GM19035 (cell line): ENCODE measurements around the gene TRRAP.
"Not testable (repeated sequence)": the region's sequence is repeated elsewhere in the genome, so short reads cannot be mapped to it uniquely, and the experiment has no call there.

Source experiments
- ATAC-seq: cut with Tn5 transposase; IDR thresholded peaks from one replicate; pipeline ENCODE4 v1.9.1; 2021; ENCODE audit not compliant: unreplicated experiment

TRRAP gene

DNA sequence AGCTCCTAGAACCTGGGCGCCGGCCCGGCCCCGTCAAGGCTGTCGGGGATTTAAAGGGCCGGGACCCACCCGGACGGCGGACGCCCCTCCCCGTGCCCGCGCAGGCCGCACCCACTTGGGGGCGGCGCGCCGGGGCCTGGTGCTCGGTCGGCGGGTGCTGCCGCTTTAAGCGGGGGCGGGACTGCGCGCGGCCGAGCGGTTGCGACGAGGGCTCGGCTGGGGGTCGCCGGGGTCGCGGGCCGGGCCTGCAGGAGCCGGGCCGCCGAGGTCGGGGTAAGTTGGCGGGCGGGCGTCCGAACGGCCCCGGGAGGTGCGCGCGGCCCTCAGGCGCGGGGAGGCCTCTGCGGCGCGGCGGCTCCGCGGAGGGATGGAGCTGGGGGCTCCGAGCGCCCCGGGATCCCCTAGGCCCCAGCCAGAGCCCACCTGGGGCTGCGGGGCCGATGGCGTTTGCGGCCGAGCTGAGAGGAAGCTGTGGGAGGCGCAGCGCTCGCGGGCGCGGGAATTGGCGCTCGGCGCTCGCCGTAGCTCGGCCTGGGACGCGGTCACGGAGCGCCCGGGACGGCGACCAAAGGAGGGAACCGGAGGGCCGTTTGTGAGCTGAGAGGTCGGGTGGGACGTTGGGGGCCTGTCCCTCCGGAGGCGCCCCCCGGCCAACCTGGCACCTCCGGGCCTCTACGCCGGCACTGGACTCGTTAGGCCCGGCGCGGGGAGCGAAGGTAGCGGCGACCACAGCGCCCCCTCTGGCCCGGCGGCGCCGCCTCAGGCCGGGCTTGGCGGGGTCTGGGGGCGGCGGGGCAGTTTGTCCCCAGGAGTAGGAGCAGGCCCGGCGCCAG, at the start of gene TRRAP:
TRRAP (plus strand) TSS at position 168 of the 833 bp plus-strand sequence. CDS start 2,619 bp downstream, outside the sequence.
- ATAC-seq: peak; percentile 66

DNA sequence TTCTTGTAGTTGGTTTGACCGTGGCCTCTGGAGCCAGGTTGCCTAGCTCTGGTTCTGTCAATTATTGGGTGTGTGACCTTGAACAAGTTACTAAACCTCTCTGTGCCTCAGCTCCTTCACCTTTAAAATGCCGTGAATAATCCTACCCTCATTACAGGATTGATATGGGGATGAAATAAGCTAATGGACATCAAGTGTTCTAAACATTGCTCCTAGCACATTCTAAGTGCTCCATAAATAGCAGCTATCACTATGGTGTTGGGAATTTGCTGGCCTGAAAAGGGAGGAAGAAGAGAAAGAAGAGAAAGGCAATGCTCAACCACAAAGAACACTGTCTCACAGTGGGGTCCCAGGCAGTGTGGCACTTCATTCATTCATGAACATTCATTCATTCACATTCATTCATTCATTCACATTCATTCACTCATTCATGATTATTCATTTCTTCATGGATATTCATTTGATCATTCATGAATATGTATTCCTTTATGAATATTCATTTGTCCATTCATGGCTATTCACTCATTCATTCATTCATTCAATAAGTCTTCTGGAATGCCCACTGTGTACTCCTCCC, 47.3 kb upstream of the TRRAP start:
- ATAC-seq: no peak

DNA sequence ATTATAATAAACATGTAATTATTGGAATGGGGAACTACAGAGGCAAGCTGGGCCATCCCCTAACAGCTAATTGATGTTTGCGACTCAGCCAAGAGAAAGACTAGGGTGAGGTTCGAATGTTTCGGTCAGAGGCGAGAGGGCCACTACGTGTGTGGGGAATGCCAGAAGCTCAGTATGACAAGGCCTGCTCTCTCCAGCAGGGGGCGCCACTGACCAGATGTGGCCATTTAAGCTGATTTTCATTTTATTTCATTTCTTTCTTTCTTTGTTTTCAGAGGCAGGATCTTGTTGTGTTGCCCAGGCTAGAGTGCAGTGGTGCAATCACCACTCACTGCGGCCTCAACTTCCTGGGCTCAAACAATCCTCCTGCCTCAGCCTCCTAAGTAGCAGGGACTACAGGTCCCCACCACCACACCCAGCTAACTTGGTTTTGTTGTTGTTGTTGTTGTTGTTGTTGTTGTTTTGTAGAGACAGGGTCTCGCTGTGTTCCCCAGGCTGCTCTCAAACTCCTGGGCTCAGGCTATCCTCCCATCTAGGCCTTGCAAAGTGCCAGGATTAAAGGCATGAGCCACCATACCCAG, 46.6 kb upstream of the TRRAP start:
- no peak for ATAC-seq

DNA sequence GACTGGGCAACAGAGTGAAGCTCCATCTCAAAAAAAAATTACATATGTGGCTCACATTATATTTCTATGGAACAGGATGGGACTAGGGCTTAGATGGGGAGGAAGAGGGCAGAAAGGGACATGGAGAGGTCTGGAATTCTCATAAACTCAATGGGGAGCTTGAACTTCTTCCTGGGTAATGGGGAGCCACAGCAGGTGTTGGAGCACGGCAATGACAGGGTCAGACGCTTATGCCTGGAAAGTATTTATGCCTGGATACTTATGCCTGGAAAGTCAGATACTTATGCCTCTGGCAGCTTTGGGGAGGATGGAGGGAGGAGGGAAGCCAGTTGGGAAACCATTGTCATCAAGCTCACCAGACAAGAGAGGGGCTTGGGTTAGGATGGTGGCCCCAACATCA, 45.3 kb upstream of the TRRAP start:
- ATAC-seq: no peak

DNA sequence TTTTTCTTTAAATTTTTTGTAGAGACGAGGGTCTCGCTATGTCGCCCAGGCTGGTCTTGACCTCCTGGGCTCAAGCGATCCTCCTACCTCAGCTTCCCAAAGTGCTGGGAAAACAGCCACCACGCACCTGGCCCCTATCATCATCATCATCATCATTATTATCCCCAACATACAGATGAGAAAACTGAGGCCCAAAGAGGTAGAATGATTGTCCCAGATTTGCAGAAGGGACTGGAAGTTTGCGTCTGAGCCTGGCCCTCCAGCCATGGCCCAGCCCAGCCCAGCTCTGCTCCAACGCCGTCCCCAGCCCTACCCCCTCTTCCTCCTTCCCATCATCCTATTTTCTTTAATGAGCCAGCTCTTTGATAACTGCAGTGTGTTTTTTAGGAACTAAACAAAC, 43.4 kb upstream of the TRRAP start:
- no peak for ATAC-seq

DNA sequence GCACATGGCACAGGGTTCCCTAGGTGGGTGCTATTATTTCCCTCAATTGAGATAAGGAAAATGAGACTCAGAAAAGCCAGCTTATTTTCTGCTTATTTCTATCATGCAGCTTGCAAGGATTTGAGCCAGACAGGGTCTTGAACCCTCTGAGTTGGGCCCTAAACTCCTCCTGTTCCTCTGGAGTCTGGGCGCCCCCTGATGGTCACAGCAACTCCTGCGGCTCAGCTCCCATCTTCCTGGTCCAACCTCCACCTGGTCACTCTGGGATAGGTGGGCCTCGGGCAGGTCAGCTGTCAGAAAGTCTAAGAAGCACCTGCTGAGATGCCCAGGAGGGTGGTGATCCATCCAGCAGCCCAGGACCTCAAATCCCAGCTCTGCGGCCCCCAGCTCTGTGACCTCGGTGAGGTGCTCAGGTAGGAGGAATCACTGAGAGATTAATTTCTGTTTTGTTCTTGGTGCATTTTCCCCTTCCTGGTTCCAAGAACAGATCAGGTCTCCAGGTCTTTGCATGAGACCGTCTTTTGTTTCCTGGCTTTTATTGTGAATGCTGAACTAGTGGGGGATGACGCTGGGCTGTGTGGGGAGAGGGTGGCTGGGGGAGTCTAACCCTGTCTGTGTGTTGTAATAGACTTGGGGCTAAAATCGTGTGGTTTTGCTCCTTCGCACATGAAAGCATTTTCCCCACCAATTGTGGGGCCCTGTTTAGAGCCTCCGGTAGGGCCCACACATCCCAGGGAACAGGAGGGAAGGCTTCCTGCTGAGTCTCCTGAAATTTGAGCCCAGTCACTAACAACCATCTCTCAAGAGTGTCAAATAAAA, 41.3 kb upstream of the TRRAP start:
- no peak for ATAC-seq

DNA sequence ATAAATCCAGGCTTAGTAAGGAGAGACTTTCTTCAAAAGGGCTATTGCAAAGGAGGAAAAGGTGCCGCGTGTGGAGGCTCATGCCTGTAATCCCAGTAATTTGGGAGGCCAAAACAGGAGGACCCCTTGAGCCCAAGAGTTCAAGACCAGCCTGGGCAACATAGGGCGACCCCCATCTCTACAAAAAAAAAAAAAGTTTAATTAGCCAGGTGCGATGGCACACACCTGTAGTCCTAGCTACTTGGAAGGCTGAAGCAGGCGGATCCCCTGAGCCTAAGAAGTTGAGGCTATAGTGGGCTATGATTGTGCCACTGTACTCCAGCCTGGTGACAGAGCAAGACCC, 40.7 kb upstream of the TRRAP start:
- ATAC-seq: no peak

DNA sequence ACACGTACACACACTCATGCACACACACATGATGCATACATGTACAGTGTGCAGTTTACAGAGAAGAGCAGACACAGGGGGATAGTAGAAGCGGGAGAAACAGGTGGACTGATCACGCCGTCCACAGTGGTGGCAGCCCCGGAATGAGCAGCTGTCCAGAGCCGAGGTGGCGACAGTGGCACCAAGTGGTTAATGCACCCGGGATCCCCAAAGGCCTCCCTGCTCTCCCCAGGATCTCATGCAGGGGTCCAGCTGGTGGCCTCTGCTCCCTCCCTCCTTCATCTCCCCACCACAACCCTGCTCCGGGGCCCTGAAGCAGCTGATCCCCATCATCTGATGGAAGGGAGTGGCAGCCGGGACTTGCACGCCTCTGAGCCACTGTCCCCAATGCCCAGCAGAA, 38.2 kb upstream of the TRRAP start:
- no peak for ATAC-seq

DNA sequence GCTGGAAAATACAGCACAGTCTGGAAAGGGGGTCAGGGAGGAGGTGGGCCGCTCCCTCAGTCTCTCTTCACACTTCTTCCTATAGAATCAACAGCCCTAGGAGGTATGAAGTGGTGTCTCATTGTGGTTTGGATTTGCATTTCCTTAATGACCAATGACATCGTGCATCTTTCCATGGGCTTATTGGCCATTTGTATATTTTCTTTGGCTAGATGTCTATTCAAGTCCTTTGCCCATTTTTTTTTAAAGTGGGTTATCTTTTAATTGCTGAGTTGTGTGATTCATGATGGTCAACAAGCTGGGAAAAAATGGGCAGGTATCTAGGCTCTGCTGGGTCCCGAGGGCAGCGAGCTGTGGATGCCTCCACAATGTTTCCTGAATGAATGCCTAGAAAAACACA, 37.6 kb upstream of the TRRAP start:
- ATAC-seq: no peak

DNA sequence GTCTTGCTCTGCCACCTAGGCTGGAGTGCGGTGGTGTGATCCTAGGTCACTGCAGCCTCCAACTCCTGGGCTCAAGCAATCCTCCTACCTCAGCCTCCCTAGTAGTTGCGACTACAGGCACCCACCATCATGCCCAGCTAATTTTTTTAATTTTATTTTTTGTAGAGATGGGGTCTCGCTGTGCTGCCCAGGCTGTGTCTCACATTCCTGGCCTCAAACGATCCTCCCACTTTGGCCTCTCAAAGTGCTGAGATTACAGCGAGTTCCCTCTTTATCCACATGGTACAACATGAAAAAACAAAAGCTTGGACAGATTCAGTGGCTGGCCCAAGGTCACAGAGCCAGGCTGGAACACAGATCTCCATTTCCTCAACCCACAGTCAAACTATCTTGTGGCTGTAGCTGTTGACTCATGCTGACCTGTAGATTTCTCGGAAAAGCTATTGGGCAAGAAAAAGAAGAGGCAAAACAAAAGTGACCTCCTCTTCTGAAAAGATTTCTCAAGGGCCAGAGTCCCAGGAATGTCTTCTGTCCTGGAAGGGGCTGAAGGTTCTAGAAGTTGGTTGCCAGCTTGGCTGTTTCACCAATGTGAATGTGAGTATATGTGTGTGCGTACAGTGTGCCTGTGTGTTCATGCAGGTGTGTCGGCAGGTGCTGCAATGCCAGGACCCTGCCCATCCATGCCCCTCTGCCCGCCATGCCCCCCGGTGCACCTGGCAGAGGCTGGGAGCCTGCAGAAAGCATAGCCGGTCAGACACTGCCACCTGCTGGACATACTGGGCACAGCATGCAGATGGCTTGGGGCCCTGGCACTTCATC, 36.9 kb upstream of the TRRAP start:
- ATAC-seq: peak; percentile 49

DNA sequence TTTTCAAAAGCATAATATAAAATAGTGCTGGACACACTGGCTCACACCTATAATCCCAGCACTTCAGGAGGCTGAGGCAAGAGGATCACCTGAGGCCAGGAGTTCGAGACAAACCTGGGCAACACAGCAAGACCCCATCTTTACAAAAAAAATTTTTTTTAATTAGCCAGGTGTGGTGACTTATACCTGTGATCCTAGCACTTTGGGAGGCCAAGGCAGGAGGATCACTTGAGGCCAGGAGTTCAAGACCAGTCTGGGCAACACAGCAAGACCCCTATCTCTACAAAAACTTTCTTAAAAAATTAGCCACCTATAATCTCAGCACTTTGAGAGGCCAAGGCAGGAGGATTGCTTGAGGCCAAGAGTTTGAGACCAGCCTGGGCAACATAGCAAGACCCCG, 35.8 kb upstream of the TRRAP start:
- ATAC-seq: not testable (repeated sequence)

DNA sequence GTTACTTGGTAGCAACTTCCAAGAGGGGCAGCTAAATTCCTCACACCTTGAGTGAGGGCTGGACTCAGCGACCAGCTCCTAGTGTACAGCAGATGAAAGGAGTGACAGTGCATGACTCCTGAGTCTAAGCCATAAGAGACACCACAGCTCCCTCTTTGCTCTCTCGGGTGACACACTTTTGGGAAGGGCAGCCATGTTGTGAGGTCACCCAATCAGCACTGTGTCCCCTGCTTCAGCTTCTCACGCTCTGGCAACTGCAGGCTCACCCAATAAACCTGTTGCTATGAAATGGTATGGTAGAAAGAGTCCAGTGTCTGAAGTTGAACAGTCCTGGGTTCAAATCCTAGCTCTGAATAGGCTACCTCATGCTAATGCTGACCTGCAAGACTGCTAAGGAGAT, 29.4 kb upstream of the TRRAP start:
- ATAC-seq: no peak

DNA sequence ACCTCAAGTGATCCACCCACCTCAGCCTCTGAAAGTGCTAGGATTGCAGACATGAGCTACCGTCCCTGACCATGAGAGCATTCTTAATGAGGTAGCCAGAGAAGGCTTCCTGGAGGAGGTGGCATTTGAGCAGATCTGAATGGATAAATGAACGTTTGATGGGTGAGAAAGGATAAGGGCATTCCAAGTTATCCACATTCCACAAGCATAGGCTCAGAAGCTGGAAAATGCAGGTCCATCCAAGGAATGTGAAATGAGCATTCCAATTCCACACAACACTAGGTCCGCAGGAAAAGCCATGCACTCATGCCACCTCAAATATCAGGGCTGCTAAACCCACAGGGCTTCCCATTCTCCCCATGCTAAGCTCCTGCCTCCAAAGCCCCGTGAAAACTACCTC, 25.5 kb upstream of the TRRAP start:
- no peak for ATAC-seq

DNA sequence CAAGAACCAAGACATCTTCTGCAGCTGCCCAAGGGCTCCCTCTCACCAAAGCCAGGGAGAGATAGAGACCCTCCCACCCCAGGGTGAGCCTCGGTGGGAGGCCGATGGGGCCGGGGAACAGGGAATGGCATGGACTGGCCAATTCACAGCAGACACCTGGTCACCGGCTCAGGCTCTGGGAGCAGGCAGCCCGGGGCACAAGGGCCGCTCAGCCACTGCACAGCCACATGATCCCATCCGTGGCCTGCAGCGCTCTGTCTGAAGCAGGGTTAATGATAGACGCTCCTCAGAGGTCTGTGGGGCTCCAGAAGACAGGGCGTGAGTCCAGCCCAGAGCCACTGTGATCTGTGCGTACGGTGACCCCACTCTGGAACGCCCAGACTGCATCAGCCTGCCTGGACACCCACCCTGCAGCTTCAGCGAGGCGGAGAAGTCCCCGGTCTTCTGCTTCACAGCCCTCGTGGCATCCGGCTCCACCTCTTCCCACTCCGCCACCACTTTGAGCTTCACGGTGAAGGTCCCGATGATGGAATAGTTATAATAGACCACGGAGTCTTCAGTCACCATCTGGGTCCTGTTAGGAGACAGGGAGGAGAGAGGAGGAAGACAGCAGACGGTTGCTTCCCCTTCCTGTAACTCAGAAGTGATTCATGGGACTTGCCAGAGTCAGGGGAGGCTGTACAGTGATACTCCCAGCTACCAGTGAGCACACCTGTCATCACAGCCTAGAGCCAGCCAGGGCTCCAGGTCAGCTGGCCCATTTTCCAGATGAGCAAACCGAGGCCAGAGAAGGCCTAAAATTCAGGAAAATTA, 22.5 kb upstream of the TRRAP start:
- no peak for ATAC-seq

DNA sequence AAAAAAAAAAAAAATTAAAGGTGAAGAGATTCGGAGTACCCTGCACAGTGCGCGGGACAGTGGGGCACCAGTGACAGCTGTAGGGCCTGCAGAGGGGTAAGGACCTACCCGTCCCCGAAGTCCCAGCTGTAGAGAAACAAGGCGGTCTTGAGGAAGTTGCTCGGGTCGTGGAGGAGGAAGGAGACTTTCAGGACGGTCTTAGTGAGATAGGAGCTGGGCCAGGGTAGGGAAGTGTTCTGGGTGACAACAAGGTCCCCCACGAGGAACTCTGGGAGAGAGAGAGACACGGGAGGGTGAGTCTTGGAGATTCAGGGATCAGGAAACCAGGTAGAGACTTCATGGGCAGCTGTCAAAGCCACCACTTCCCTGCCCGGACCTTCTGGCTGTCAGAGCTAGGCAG, 18.3 kb upstream of the TRRAP start:
- ATAC-seq: no peak

DNA sequence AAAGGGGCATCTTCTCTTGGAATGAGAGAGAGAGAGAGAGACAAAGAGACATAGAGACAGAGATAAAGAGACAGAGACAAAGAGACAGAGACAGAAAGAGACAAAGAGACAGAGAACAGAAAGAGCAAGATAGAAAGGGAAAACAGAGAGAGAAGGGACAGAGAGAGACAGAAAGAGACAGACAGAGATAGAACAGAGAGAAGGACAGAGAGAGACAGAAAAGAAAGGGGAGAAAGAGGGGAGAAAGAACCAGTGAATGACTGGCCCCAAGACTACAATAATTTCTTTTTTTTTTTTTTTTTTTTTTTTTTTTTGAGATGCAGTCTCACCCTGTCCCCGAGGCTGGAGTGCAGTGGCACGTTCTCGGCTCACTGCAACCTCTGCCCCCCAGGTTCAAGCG, 16.1 kb upstream of the TRRAP start:
- no peak for ATAC-seq

DNA sequence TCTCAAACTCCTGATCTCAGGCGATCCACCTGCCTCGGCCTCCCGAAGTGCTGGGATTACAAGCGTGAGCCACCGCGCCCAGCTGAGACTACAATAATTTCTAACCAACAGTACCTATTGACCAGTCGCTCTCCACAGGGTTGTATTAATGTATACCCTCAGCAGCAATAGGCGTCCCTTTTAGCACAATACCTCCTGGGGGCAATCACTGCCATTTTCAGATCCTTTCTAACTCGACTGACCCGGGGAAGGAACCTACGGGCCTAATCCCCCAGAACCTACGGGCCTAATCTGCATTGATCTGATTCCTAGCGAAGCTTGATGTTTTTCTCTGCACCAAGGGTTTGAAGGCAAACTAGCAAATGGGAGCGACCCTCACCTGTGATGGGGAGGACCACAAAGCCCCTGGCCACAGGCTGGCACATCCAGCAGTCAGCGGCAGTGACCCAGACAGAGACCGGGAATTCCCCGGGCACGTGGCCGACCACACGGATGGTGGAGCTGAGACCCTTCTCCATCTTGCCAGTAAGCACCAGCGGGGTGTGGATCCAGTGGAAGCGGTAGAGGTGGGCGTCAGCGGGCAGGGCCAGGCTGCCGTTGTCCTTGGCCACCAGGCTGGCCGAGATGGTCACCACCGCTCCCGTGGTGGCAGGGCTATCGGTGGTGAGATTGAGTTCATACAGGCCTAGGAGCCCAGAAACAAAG, 15.5 kb upstream of the TRRAP start:
- no peak for ATAC-seq

DNA sequence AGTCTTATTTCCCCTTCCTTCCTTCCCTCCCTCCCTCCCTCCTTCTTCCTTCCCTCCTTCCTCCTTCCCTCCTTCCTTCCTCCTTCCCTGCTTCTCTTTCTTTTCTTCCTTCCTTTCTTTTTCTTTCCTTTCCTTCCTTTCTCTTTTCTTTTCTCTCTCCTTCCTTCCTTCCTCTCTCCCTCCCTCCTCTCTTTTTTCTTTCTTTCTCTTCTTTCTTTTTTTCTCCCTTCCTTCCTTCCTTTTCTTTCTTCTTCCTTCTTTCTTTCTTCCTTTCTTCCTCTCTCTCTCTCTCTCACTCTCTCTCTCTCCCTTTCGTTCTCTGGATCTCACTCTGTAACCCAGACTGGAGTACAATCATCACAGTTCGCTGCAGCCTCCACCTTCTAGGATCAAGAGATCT, 14.7 kb upstream of the TRRAP start:
- ATAC-seq: no peak

DNA sequence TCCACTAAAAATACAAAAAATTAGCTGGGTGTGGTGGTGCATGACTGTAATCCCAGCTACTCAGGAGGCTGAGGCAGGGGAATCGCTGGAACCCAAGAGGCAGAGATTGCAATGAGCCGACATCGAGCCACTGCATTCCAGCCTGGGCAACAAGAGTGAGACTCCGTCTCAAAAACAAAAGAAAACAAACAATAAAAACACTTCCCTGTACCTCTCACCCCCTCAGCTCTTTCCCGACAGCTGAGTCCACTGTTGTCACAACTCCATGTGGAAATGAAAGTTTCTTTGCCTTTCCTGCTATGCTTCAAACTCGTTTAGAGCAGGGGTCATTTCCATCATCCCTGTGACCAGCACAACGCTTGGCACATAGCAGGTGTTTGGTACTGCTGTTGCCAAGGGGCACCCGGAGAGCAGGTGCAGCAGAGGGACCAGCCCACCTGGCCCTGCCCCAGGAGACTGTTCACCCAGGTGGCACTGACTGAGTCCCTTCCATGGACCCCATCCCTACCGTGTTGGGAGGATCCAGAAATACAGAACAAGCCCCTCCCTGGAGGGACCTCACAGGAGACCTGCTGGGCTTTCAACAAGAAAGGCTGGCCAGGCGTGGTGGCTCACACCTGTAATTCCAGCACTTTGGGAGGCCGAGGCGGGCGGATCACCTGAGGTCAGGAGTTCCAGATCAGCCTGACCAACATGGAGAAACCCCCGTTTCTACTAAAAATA, 13.4 kb upstream of the TRRAP start:
- no peak for ATAC-seq
